IPS-18c (cell line): ENCODE measurements around the gene ANKS6.
"Not testable (repeated sequence)": the region's sequence is repeated elsewhere in the genome, so short reads cannot be mapped to it uniquely, and the experiment has no call there.

Experiments
- H3K4me3 ChIP-seq: 2 replicates; pipeline ENCODE4 v1.7.0; 2013; ENCODE audit warnings: low read depth, mild to moderate bottlenecking, low read length, moderate library complexity; ENCODE audit not compliant: insufficient read depth
- H3K9me3 ChIP-seq: one replicate; pipeline ENCODE4 v1.6.1; 2013; ENCODE audit warnings: mild to moderate bottlenecking, low read length, moderate library complexity; ENCODE audit not compliant: control insufficient read depth, insufficient read depth

The ANKS6 gene

GRCh38 chr9:98702835-98703380, 93.4 kb downstream of the ANKS6 start:
- no peak overlapping the region for H3K4me3 ChIP-seq

GRCh38 chr9:98702340-98702739, 94.0 kb downstream of the ANKS6 start:
- Histone ChIP-seq H3K9me3 (peaks cover 2% of the 10 kb centered on the region), H3K4me3 (no peak overlapping the region)

More at GRCh38 chr9:98702835-98703380, 93.4 kb downstream of the ANKS6 start:
- peaks cover 2% of the 10 kb centered on the region for H3K9me3 ChIP-seq

- Histone ChIP-seq H3K4me3 (no peak overlapping the region), H3K9me3 (peaks cover 2% of the 10 kb centered on the region)
Measured at GRCh38 chr9:98701576-98701975, 94.8 kb downstream of the ANKS6 start.

- H3K4me3 ChIP-seq: no peak overlapping the region
- H3K9me3 ChIP-seq: peaks cover 2% of the 10 kb centered on the region
Measured at GRCh38 chr9:98700801-98701200, 95.6 kb downstream of the ANKS6 start.

GRCh38 chr9:98698856-98699255, 97.5 kb downstream of the ANKS6 start:
- H3K4me3 ChIP-seq: no peak overlapping the region
- peaks cover 2% of the 10 kb centered on the region for H3K9me3 ChIP-seq

GRCh38 chr9:98694943-98695342, 101.4 kb downstream of the ANKS6 start:
- no peaks in the 10 kb centered on the region for H3K9me3 ChIP-seq
- no peak overlapping the region for H3K4me3 ChIP-seq

GRCh38 chr9:98692392-98692791, 104.0 kb downstream of the ANKS6 start:
- no peak overlapping the region for H3K4me3 ChIP-seq

GRCh38 chr9:98691890-98692289, 104.5 kb downstream of the ANKS6 start:
- Histone ChIP-seq H3K4me3 (no peak overlapping the region), H3K9me3 (no peaks in the 10 kb centered on the region)

More at GRCh38 chr9:98692392-98692791, 104.0 kb downstream of the ANKS6 start:
- no peaks in the 10 kb centered on the region for H3K9me3 ChIP-seq

GRCh38 chr9:98690686-98691085, 105.7 kb downstream of the ANKS6 start:
- Histone ChIP-seq H3K9me3 (no peaks in the 10 kb centered on the region), H3K4me3 (no peak overlapping the region)

- H3K4me3 ChIP-seq: no peak overlapping the region
- no peaks in the 10 kb centered on the region for H3K9me3 ChIP-seq
Measured at GRCh38 chr9:98688710-98689495, 107.5 kb downstream of the ANKS6 start.

GRCh38 chr9:98687911-98688310, 108.4 kb downstream of the ANKS6 start:
- Histone ChIP-seq H3K9me3 (no peaks in the 10 kb centered on the region), H3K4me3 (no peak overlapping the region)

- no peak overlapping the region for H3K4me3 ChIP-seq
- H3K9me3 ChIP-seq: no peaks in the 10 kb centered on the region
Measured at GRCh38 chr9:98686961-98687855, 109.1 kb downstream of the ANKS6 start.

GRCh38 chr9:98684816-98685215, 111.5 kb downstream of the ANKS6 start:
- not testable (repeated sequence) for H3K9me3 ChIP-seq, H3K4me3 ChIP-seq
